ENCODE results near the gene TRRAP. TPM values are rescaled to one million over a fixed set of nuclear protein-coding genes. Genes with fewer than 3 reads are reported as not detected.

The TRRAP gene
- total RNA-seq, 2 donors from 2014 or later: 21.1 to 25.2 TPM

DNA sequence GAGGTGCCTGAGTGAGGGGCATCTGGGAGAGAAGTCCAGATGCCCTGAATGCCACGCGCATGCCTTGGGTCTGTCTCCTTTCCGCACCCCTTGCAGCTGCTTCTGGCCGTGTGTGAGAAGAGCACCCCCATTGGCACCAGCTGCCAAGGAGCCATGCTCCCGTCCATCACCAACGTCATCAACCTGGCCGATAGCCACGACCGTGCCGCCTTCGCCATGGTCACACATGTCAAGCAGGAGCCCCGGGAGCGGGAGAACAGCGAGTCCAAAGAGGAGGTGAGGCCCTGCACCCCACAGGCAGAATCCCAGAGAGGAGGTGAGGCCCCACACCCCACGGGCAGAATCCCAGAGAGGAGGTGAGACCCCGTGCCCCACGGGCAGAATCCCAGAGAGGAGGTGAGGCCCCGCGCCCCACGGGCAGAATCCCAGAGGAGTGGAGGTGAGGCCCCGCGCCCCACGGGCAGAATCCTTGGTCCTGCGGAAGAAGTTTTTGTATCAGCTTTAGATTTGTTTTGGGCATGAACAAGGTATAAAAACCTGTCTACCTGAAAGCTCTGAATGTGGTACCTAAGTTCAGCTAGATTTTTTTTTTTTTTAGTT is 91.8 kb downstream of the TRRAP start:
- TF ChIP-seq, protein P1, sequence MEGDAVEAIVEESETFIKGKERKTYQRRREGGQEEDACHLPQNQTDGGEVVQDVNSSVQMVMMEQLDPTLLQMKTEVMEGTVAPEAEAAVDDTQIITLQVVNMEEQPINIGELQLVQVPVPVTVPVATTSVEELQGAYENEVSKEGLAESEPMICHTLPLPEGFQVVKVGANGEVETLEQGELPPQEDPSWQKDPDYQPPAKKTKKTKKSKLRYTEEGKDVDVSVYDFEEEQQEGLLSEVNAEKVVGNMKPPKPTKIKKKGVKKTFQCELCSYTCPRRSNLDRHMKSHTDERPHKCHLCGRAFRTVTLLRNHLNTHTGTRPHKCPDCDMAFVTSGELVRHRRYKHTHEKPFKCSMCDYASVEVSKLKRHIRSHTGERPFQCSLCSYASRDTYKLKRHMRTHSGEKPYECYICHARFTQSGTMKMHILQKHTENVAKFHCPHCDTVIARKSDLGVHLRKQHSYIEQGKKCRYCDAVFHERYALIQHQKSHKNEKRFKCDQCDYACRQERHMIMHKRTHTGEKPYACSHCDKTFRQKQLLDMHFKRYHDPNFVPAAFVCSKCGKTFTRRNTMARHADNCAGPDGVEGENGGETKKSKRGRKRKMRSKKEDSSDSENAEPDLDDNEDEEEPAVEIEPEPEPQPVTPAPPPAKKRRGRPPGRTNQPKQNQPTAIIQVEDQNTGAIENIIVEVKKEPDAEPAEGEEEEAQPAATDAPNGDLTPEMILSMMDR (IDR thresholded peaks at IDR 0.05): no peak
- no peak for TF ChIP-seq POLR2A (IDR thresholded peaks at IDR 0.05)
- intact Hi-C loops (cut with DNase I): no loop called here
- no peaks in the 10 kb centered on the region for H3K4me1 ChIP-seq
- no peaks in the 10 kb centered on the region for H3K27me3 ChIP-seq
- no peaks in the 10 kb centered on the region for H3K9me3 ChIP-seq
- no peak for ATAC-seq
- 88 to 95% methylated on average over 17 to 23 of the region's 24 CpGs for WGBS, 2 donors
- no peak overlapping the region for H3K4me3 ChIP-seq
- no peak overlapping the region for H3K27ac ChIP-seq
- DNase-seq: no peak
- peaks cover 7 to 49% of the 10 kb centered on the region in 2 donors for H3K36me3 ChIP-seq (replicated peaks in 1 of 2; ENCODE audit: insufficient read depth in 1 of 2, low read depth in 2 of 2)

DNA sequence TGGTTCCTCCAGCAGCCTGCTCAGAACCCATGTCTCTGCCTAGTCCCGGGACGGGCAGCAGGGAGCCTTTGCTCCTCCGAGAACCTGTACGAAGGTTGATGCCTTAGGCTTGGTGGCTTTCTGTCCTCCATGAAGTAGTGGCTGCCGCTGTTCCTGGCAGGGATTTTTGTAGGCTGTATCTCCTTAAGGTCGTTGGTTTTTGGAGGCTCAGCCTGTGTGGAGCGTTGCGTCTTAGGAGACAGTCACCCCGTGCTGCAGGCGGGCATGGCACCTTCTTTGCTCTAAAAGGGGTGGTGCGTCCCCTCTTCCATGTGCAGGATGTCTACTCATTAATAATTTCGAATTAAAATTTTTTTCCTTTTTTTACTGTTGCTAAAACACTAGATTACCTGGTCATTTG is 92.5 kb downstream of the TRRAP start:
- no peaks in the 10 kb centered on the region for H3K9me3 ChIP-seq
- H3K4me3 ChIP-seq: no peak overlapping the region
- H3K4me1 ChIP-seq: no peaks in the 10 kb centered on the region
- no peak for ATAC-seq
- intact Hi-C loops (cut with DNase I): no loop called here
- DNase-seq: no peak
- WGBS, 2 donors: 81 to 90% methylated on average over 12 of the region's 12 CpGs
- H3K27ac ChIP-seq: no peak overlapping the region
- peaks cover 7 to 47% of the 10 kb centered on the region in 2 donors for H3K36me3 ChIP-seq (replicated peaks in 1 of 2; ENCODE audit: insufficient read depth in 1 of 2, low read depth in 2 of 2)
- no peak for TF ChIP-seq POLR2A (IDR thresholded peaks at IDR 0.05)
- TF ChIP-seq, protein P1 (IDR thresholded peaks at IDR 0.05): no peak
- no peaks in the 10 kb centered on the region for H3K27me3 ChIP-seq

DNA sequence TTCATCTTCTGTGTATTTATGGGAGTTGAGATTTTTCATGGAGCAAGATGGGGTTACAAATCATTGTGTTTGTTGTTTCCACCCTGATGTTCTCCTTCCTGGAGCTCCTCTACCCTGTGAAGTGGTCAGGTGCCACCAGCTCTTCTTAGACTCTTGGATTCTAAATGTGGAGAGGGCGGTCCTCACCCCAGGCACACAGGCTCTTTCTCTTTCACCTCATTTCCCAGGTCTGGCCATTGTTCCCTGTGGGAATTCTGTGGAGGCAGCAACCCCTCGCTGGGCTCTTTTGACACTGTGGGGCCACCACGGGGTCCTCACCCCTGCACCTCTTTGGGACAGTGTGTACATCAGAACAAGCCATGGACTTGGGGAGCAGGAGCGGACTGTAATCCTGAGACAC is 95.9 kb downstream of the TRRAP start:
- H3K9me3 ChIP-seq: no peaks in the 10 kb centered on the region
- DNase-seq (no peak), ATAC-seq (no peak)
- no peaks in the 10 kb centered on the region for H3K27me3 ChIP-seq
- H3K4me1 ChIP-seq: no peaks in the 10 kb centered on the region
- H3K4me3 ChIP-seq: no peak overlapping the region
- TF ChIP-seq, protein P1 (IDR thresholded peaks at IDR 0.05): no peak
- no peak for TF ChIP-seq POLR2A (IDR thresholded peaks at IDR 0.05)
- intact Hi-C loops (cut with DNase I): no loop called here
- H3K36me3 ChIP-seq (replicated peaks in 1 of 2; ENCODE audit: insufficient read depth in 1 of 2, low read depth in 2 of 2): peaks cover 7 to 61% of the 10 kb centered on the region in 2 donors
- H3K27ac ChIP-seq: no peak overlapping the region
- 93 to 95% methylated on average over 4 of the region's 4 CpGs for WGBS, 2 donors

DNA sequence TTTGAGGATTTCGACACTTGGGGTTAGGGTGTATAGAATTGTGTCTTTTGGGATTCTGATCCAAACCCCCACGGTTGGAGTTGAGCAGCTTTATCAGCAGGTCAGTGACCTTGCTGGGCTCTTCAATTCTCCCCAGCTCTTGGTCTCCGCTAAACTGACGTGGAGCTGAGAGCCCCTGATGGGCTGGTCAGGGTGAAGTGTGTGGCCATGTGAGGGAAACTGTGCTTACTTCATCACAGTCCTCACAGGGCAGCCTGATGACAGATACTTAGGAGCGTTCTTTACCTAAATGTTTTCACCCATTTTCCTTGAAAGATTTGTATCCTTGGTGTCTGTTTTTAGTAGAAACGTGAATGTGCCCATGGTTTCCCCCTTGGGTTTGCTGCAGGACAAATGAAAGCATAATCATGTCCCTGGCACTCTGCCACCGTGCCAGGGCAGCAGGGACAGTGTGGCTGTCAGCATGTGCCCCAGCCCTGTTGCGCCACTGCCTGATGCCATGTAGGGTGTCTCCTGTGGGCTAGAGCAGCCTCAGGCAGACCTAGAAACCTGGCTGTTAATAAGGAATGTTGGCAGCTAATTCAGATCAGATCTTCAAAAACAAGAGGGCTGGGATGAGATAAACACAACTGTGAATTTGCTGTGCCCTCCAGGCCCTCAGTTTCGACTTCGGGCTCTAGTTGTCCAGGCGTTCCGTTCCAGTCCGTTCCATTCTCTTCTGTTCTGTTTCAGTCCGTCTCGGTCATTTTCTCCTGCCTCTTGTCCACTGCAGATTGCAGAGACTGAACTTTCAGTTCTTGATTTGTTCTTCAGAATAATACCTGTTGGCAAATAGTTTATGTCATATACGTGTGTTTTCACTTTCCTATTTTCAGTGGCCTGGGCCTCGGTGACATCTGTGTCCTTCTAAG is 96.8 kb downstream of the TRRAP start:
- Histone ChIP-seq H3K4me1 (no peaks in the 10 kb centered on the region), H3K36me3 (replicated peaks in 1 of 2; ENCODE audit: insufficient read depth in 1 of 2, low read depth in 2 of 2) (peaks cover 7 to 60% of the 10 kb centered on the region in 2 donors), H3K27ac (no peak overlapping the region), H3K9me3 (no peaks in the 10 kb centered on the region), H3K4me3 (no peak overlapping the region), H3K27me3 (no peaks in the 10 kb centered on the region)
- ATAC-seq (no peak), DNase-seq (no peak)
- TF ChIP-seq, protein P1 (IDR thresholded peaks at IDR 0.05): no peak
- no peak for TF ChIP-seq POLR2A (IDR thresholded peaks at IDR 0.05)
- intact Hi-C loops (cut with DNase I): no loop called here
- WGBS, 2 donors: 89% methylated on average over 17 of the region's 17 CpGs

Measured in body of pancreas (tissue), 4 donors.